HT1080 (cell line): ENCODE results near the gene SELPLG. TPM values are rescaled to one million over a fixed set of nuclear protein-coding genes. Genes with fewer than 3 reads are reported as not detected.
"Not testable (repeated sequence)": the region's sequence is repeated elsewhere in the genome, so short reads cannot be mapped to it uniquely, and the experiment has no call there.

ENCODE experiments used
- DNase-seq: peaks from one replicate; pipeline ENCODE4 v3.0.0-alpha.2; 2015; ENCODE audit warnings: low read depth
- polyA plus RNA-seq, 2 experiments: library from polyadenylated mRNA; depleted of rRNA; stranded (reverse); fragments of >200 nt; gene quantifications; 2 replicates each; pipeline ENCODE4 v1.2.3, GENCODE V29; 2015
- total RNA-seq: library from RNA; depleted of rRNA; stranded (reverse); fragments of >200 nt; shearing (Covaris generic); gene quantifications from 2 replicates; pipeline ENCODE4 v1.2.3, GENCODE V29; 2014; rRNA removed

The SELPLG gene, protein sequence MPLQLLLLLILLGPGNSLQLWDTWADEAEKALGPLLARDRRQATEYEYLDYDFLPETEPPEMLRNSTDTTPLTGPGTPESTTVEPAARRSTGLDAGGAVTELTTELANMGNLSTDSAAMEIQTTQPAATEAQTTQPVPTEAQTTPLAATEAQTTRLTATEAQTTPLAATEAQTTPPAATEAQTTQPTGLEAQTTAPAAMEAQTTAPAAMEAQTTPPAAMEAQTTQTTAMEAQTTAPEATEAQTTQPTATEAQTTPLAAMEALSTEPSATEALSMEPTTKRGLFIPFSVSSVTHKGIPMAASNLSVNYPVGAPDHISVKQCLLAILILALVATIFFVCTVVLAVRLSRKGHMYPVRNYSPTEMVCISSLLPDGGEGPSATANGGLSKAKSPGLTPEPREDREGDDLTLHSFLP
- total RNA-seq: 1.1 TPM in 1 of 2 replicates, not detected in the other
- 0.17 and 0.20 TPM in 2 replicates for polyA plus RNA-seq (2015; cell fraction: cytosol; rRNA removed)
- 0.23 TPM in 1 of 2 replicates, not detected in the other for polyA plus RNA-seq (2015; cell fraction: nucleus; rRNA removed)

- DNase-seq: no peak
Observed at GRCh38 chr12:108633534-108634248, at the start of gene SELPLG. Gene SELPLG, minus strand, starts transcription at chr12:108633894. Its CDS starts 9,587 bp downstream, at chr12:108624307.

DNA sequence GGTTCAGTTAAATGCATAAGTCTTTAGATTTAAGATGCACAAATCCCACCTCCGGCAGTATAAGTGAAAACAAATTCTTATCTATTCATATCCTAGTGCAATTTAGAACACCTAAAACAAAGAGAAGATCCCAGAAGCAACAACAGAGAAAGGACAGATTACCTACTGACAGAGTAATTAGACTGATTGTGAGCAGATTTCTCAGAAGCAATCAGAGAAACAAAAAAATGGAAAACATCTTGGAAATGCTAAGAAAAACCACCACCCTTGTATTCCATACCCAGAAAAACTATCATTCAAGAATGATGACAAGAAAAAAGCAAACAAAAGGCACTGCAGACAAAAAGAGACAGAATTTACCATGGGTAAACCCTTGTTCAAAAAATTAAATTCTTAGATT lies 47.6 kb upstream of the SELPLG start:
- DNase-seq: no peak

- no peak for DNase-seq
Observed at GRCh38 chr12:108679106-108679681, 45.5 kb upstream of the SELPLG start.

DNA sequence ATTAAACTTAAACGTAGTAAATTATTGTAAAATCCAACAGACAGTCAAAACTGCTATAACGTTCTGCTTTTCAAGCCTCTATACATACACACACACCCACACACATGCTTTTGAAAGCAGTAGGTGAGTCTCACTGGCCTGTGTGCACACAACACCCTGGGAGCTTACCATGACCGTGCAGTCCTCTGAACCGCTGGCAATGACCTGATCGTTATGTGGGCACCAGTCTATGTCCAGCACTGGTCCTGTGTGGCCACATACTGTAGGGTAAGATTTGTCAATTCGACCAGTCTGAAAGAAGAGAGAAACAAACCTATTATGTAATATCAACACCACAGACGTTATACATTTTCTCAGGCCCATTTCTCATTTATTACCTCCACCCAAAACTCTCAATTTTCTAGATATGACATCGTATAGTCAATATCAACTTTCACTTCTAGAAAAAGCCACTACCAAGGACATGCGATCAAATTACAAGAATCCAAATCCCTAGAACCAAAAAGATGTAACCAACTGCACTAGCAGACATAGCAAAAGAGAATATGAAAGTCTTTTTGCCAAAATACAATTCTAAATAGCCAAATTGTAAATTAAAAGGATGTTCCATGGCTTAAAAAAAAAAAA lies 44.5 kb upstream of the SELPLG start:
- DNase-seq: no peak

DNA sequence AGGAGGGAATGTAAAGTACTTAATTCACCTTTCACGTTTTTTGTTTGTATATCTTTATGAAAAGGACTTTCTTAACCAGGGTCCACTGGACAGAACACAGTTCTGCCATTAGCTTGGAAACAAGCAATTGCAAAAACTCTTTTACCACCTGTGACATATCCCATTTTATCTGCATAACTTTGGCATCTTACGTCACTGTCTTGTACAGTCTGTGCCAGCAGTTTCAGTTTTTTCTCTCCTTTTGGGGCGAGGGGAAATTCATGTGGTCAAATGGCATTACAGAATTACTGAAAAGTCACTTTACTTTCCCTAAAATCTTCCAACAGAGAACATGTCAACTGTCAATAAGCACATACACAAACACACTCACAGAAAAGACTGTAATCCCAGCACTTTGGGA lies 43.7 kb upstream of the SELPLG start:
- DNase-seq: no peak

DNA sequence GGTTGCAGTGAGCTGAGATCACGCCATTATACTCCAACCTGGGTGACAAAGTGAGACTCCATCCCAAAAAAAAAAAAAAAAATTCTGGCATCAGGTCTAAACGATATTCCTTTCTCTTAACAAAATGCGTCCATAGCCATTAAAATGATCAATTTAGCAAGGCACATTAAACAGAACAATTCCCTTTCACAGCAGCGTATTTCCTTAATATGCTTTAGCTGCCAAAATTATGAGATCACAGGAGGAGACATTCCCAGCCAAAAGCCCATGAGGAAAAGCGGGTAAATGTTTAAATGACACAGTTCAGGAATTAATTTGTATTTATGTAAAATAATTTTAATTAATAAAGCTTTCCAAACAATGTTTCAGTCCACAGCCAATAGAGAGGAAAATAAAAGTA lies 43.0 kb upstream of the SELPLG start:
- DNase-seq: no peak

DNA sequence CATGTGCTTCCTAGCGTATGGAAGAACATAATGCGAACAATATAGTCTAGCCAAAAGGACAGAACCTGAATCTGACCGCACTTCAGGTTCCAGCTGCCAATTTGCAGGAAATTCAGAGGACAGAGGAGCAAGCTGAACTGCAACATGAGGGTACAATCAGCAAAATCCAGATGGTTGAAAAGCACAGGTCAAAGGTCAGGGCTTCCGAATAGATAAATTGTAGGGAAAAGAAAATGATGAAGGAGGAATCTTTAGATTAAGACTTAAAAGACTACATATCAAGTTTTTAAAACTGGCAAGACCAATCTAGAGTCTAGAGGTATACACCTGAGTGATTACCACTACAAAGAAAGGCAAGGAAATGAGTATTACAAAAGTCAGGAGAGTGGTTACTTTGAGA lies 42.1 kb upstream of the SELPLG start:
- DNase-seq: no peak

DNA sequence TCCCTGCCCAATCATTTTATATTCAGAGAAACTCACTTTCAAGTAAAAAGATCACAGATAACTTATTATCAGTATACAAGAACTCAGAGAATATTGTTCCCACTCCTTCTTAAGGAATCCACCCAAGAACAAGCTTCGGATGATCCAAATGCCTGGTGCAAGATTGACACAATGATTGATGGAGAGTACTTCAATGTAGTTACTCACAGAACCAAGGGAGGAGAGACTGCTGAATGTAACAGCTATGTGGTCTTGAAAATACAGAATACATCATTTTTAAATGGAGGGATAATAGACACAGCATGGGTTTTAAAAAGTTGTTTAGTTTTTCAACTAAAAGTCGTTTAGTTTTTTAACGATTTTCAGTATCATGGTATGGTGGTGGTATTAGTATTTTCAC lies 38.4 kb upstream of the SELPLG start:
- DNase-seq: no peak

- no peak for DNase-seq
Observed at GRCh38 chr12:108671110-108671509, 37.4 kb upstream of the SELPLG start.

GRCh38 chr12:108670066-108670631 lies 36.5 kb upstream of the SELPLG start:
- DNase-seq: no peak

DNA sequence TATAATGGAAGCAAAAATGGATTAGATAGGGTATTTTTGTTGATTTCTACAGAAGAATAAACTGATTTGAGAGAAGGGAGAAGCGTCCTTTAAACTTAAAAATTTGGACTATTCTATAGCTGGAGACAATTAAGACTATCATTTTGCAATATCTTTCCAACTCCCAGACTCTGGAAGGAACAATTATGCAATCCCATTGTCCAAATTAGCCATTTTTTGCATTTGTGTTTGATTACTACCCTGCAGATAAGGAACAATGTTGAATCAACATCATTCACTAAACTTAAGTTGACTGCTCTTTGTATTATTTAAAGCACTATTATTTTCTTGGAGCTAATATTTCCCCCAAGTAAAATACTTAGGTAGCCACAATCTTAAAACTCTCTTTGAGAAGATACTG lies 34.8 kb upstream of the SELPLG start:
- no peak for DNase-seq

- DNase-seq: no peak
Observed at GRCh38 chr12:108668063-108668462, 34.4 kb upstream of the SELPLG start.

DNA sequence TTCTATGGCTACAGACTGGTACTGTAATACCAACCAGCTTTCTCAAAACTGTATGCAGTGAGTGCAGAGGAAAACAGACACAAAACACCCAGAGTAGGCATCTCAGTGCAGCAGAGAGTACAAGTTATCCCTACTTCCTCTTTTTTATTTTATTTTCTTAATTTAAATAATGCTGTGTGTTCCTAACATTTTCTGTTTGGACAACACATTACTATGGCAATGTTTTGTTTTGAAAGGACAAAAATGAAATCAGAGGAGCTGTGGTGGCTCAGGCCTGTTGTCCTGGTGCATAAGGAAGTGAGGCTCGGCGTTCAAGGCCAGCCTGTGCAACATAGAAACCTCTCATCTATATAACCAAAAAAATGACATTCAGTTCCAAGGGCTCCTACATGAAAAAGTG lies 33.7 kb upstream of the SELPLG start:
- no peak for DNase-seq

DNA sequence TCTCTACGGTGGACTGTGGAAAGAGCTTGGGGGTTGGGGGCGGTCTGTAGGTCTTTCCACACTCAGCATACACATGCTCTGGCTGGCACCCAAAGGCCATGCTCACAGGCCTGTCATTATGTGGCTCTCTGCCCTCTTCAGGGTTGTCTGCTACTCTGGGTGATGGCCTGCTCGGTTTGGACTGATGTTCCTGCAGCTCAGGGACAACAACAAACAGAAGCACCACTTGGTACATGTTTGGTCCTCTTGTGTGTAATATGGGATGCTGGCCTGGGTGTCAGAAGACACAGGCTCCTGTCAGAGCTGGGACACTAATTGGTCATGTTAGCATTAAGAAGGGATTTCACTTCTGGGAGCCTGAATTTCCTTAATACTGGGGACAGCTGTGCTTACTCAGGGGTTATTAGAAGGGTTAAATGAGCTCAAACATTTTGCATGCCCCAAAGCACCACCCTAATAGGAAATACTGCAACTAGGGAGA lies 32.7 kb upstream of the SELPLG start:
- no peak for DNase-seq

DNA sequence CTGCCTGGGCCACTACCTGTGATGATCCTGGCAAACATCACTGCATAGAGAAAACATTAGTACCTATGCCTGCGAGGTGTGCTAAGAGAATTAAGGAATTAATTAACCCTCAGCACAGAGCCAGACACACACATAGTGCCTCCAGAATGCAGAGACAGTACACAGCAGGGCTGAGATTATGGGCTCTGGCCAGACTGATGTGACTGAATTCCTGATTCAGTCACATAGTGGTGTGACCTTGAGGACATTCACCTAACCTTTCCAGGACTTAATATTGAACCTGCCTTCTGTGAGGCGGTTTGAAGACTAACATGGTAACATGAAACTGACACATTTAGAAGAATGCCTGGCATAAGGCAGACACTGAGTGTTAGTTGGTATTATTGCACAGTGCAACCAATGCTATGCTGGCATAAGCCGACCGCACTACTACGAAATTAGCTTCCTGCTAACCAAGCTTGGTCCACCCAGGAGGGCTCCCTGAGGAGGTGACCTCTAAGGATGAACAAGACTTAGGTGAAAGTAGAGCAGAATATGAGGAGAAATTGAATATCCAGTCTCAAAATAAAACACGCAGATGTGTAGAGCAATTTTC lies 32.0 kb upstream of the SELPLG start:
- no peak for DNase-seq

GRCh38 chr12:108664338-108665258 lies 30.9 kb upstream of the SELPLG start:
- DNase-seq: peak; percentile 92

GRCh38 chr12:108663324-108664015 lies 29.8 kb upstream of the SELPLG start:
- no peak for DNase-seq

DNA sequence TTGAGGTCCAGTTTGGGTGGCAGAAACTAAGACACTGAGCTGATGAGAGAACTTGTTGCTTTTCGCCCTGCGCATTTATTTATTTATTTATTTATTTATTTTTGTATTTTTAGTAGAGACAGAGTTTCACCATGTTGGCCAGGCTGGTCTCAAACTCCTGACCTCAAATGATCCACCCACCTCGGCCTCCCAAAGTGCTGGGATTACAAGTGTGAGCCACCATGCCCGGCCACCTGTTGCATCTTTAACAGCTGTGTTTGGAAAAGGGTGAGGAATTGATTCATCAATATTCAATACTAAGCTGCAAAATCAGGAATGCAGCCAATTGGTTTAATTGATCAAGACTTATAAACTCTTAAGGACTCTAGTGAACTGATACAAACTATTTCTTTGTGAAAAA lies 24.4 kb upstream of the SELPLG start:
- DNase-seq: not testable (repeated sequence)

DNA sequence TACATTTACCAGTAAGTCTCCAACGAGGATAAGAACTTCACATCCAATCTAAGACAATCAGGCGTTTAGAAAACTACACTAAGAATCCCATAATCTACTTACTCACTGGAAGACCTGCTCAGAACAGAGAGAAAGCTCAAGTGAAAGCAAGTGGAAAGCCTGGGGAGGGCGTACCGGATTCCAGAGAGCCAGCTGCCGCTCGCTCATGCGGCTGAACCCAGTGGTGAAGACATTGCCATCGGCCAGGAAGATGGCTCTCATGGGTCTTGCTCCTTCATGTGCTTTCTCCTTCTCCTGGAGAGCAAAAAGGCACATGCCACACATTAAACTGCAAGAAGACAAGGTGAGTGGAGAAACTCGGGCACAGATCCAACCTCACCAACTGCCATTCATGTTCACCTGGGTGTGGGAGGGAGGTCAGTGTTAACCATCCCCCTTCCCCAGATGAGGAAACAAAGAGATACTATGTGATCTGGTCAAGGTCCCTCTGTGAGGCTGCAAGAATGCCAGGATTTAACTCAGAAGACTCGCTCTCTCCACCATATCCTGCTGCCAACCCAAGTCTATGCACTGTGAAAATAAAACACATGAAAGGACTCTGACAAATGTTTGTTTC lies 23.5 kb upstream of the SELPLG start:
- no peak for DNase-seq
